GM18951 (cell line): ENCODE measurements around the gene PCSK9.
"Not testable (repeated sequence)": the region's sequence is repeated elsewhere in the genome, so short reads cannot be mapped to it uniquely, and the experiment has no call there.

ENCODE experiments used
- POLR2A ChIP-seq: IDR thresholded peaks from 4 replicates; pipeline ENCODE4 v1.6.1; 2011; ENCODE audit warnings: mild to moderate bottlenecking; ENCODE audit not compliant: insufficient read length, insufficient read depth; ENCODE audit errors: extremely low read depth
- in situ Hi-C: fragments of 300-500 bp; cut with MboI; formaldehyde crosslinking; loops from one replicate; pipeline ENCODE4 v1.12.0; 2022; ENCODE audit warnings: low sequenced_read_pairs, mixed read lengths, inconsistent platforms; ENCODE audit not compliant: unreplicated experiment

Gene PCSK9

DNA sequence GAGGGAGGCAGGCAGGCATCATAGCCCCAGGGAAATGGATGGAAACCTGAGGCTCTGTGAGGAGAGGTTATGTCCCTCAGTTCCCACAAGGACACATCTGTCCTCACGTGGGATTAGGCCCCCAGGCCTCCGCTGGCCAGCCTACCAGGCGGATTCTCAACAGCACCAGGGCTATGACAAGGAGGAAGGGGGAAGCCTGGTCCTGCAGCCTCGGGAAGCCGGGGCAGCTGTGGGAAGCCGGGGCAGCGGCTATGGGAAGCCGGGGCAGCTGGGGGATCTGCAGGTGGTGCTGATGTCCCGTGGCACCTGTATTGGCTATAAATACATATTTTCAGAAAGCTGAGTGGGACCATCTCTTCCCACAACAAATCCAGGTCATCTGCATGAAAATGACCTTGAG, 21.0 kb upstream of the PCSK9 start:
- TF ChIP-seq POLR2A, result no peak
- in situ Hi-C loops, result no loop called here

DNA sequence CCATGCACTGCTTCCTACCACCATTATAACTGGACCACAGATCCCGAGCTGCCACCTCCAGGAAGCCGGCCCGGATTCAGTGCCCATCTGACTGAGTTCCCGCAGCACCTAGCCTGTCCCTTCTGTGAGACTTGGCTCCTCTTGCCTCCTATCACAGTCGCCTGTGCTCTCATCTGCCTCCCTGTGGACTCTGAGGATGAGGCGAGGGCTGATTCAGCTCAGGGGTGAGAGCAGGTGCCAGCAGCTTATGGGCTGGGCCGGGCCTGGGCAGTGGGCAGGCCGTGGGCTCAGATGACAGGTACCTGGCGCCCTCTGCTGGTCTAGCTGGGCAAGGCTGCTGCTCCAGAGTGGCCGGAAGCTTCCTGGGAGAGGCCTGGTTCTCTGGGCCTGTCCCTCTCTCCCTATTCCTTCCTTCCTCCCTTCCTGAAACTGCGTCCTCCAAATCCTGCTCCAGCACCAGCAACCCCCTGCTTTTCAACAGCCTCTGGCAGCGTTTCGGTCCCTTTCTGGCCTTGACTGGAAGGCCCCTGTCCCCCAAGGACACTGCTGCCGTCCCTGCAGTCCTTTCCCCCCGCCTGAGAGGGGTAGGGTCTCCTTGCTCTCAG, 17.3 kb upstream of the PCSK9 start:
- TF ChIP-seq POLR2A, result no peak
- in situ Hi-C loops, result no loop called here

DNA sequence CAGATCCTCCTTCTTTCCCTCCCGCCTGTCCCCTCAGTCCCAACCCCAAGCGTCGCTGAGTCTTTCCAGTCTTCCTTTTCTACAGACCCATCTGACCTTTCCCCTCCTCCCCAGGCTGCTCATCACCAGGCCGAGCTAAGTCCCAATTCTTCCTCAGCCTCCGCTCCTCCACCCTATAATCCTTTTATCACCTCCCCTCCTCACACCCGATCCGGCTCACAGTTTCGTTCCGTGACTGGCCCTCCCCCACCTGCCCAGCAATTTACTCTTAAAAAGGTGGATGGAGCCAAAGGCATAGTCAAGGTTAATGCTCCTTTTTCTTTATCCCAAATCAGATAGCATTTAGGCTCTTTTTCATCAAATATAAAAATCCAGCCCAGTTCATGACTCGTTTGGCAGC, 15.2 kb upstream of the PCSK9 start:
- in situ Hi-C loops, result not testable (repeated sequence)

DNA sequence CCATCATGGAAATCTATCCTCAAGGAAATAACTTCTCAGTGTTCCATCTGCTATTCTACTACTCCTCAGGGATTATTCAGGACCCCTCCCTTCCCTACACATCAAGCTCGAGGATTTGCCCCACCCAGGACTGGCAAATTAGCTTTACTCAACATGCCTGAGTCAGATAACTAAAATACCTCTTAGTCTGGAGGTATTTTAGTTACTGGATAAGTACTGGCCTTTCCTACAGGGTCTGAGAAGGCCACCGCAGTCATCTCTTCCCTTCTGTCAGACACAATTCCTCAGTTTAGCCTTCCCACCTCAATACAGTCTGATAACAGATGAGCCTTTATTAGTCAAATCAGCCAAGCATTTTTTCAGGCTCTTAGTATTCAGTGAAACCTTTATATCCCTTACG, 12.7 kb upstream of the PCSK9 start:
- in situ Hi-C loops, result not testable (repeated sequence)

DNA sequence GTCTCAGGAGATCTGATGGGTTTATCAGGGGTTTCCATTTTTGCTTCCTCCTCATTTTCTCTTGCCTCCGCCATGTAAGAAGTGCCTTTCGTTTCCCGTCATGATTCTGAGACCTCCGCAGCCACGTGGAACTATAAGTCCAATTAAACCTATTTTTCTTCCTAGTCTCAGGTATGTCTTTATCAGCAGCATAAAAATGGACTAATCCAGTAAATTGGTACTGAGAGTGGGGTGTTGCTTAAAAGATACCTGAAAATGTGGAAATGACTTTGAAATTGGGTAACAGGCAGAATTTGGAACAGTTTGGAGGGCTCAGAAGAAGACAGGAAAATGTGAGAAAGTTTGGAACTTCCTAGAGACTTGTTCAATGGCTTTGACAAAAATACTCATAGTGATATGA, 8.2 kb upstream of the PCSK9 start:
- in situ Hi-C loops, result not testable (repeated sequence)

DNA sequence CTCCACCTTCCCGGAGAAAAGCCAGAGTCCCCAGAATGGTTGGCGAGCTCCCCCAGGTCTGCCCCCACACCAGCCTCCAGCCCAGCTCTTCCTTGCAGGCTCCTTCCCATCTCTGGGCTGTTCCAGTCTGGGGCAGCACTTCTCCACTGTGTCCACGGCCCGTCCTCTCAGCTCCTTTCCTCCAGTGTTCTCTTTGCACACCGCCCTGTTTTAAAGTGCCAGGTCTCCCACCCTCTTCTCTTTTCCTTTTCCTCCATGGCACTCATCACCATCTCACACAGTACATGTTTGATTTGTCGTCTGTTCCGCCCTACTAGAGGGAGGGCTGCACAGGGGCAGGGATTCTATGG, 6.1 kb upstream of the PCSK9 start:
- in situ Hi-C loops, result no loop called here
- no peak for TF ChIP-seq POLR2A

DNA sequence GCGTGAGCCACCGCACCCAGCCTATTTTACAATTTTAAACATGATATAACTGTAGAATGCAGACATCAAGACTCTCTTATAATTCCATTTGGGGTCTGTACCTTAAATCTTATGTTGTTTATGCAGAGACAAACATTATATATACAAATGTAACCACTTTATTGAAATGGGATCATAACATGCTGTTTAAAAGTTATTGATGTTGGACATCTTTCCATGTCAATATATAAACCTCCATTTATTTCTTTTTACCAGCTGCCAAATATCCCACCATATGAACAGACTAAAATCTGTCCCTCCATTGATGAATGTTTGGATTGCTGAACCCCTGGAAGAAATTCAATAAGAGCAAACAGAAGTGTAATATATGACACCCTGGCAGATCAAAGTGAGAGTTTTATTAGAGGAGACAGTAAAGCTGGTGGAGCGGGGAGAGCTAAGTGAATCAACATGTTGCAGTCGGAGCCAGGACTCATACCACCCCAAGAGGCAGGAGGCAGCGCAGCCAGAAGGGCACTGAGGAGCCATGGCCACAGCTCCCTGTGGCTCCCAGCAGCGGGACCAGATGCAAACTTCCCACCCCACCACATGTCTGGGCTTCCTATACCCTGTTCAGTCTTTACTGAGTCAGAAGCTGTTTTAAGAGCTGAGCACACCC, 4.7 kb upstream of the PCSK9 start:
- in situ Hi-C loops, result no loop called here

DNA sequence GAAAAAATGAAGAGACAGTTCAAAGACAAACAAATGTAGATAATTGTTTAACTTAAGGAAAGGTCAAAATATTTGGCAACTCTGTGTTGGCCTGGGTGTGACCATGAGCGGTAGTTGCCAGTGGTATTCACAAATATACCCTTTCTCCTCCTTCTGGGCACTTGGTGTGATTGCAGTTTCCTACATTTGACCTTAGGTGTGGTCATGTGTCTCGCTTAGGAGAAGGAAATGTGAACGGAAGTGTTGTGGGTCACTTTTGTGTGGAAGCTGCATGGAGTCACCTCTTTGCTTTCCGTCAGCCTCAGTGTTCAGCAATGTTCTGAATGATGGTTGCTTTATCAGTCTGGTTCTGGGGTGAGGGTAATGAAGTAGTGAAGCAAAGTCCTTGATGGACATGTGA, 3.4 kb upstream of the PCSK9 start:
- TF ChIP-seq POLR2A, result no peak
- in situ Hi-C loops, result no loop called here

More for the DNA sequence above, 4.7 kb upstream of the PCSK9 start:
- no peak for TF ChIP-seq POLR2A

DNA sequence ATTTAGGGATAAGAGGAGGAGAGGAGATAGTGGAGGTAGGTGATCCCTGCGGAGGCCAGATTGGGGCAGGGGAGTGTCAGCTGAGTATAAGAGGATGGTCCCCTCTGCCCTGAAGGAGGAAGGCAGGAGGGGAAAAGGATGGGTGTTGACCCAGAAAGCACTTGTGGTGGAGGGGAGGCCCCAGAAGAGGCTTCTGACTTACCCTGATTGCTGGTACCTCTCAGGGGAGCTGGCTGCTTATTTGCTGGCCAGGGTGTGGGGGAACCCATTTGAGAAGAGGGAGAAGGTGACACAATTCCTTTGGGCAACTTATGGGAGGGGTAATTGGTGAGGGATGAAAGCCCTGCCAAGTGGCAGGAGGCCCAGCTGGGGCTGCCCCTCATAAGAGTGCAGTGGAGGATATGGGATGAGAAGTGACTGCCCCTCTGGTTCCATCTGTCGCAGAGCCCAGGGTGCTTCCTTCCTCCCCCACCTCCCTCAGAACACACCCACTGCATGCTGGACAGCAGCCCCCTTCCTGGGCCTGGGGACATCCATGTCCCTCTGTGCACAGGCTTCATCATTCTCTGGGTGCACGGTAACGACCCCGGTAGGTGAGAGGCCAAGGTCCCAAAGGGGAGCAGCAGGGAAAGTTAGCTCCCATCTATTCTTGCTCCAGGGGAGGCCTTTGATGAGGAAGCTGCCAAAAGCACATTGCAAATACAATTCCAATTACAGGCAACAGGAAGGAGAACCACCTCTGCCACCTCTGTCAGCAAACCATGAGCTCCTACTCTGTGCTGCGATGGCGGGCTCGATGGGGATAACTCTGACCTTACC, 1.4 kb upstream of the PCSK9 start:
- TF ChIP-seq POLR2A, result no peak
- in situ Hi-C loops, result no loop called here

DNA sequence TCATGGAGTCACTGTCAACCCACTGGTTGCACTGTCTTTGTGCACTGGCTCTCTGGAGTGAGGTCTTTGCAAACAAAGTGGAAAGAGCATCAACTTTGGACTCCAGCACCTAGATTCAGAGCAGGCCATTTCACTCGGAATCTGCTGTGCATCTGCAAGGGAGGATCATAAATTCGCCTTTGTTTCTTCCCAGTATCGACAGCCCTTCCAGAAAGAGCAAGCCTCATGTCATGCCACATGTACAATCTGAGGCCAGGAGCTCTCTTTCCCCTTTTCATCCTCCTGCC, 853 bp upstream of the PCSK9 start:
- no peak for TF ChIP-seq POLR2A
- in situ Hi-C loops, result no loop called here

DNA sequence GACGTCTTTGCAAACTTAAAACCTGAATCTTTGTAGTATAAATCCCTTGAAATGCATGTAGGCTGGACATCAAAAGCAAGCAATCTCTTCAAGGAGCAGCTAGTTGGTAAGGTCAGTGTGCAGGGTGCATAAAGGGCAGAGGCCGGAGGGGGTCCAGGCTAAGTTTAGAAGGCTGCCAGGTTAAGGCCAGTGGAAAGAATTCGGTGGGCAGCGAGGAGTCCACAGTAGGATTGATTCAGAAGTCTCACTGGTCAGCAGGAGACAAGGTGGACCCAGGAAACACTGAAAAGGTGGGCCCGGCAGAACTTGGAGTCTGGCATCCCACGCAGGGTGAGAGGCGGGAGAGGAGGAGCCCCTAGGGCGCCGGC, 390 bp upstream of the PCSK9 start:
- in situ Hi-C loops, result no loop called here
- TF ChIP-seq POLR2A, result no peak

DNA sequence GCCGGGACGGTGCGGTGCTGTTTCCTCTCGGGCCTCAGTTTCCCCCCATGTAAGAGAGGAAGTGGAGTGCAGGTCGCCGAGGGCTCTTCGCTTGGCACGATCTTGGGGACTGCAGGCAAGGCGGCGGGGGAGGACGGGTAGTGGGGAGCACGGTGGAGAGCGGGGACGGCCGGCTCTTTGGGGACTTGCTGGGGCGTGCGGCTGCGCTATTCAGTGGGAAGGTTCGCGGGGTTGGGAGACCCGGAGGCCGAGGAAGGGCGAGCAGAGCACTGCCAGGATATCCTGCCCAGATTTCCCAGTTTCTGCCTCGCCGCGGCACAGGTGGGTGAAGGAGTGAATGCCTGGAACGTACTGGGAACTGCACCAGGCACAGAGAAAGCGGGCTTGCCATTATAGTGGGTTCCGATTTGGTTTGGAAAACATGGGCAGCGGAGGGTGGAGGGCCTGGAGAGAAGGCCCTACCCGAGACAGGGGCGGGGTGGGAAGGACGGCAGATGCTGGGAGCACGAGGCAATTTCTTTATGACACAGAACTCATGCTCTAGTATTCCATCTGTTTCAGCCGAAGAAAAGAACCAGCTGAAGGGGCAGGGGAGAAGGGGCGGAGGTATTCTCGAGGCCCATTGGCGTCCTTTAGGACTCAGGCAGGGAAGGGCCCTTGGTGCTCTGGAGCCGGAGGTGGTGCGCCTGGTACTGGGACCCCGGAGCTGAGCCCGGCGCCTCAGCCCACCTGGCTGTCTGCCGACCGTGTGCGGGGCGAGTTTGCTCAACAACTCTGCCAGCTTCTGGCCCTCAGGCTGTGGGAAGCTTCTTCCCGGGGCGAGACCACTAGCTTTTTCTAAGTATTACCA, 960 bp downstream of the PCSK9 start:
- no peak for TF ChIP-seq POLR2A
- in situ Hi-C loops, result no loop called here

DNA sequence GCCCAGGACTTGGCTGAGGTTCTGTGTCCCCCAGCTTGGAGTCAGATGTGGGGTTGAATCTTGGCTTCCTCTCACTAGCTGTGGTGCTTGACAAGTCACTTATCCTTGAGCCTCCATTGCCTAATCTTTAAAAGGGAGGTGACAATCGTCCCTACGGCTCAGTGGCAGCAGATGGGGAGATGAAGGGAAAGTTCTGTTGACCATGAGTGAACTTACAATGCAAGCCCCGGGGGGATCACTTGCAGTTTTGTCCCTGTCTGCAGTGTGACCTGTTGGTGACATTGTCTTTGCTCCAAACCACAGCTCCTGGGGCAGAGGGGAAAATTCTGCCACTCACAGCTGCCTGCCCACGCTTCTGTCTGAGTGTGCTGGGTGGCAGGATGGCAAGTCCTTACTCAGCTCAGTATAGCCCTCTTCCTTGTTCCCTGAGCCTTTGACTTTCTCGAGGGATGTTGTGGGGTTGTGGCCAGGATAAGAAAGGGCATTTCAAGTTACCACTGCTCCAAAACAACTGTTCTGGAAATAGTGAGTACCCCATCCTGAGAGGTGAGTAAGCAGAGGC, 1.7 kb downstream of the PCSK9 start:
- in situ Hi-C loops, result no loop called here
- no peak for TF ChIP-seq POLR2A
